SU-DHL-6 (cell line): Measurements from ENCODE around the gene ANXA2.

ENCODE experiments used
- EZH2phosphoT487 ChIP-seq: fragments of 200-600 bp; sonication (generic), shearing (Covaris generic); conservative IDR thresholded peaks from 2 replicates; pipeline ENCODE4 v1.6.1; 2018; ENCODE audit warnings: mild to moderate bottlenecking, antibody characterized with exemption, low read length, moderate library complexity, mixed read lengths
- TF ChIP-seq, protein P1 (sequence below): fragments of 200-600 bp; sonication (generic); IDR thresholded peaks from one replicate; pipeline ENCODE4 v1.5.1; 2017; ENCODE audit warnings: antibody characterized with exemption, mild to moderate bottlenecking, low read length, moderate library complexity; ENCODE audit not compliant: insufficient read depth, poor library complexity, severe bottlenecking

DNA sequence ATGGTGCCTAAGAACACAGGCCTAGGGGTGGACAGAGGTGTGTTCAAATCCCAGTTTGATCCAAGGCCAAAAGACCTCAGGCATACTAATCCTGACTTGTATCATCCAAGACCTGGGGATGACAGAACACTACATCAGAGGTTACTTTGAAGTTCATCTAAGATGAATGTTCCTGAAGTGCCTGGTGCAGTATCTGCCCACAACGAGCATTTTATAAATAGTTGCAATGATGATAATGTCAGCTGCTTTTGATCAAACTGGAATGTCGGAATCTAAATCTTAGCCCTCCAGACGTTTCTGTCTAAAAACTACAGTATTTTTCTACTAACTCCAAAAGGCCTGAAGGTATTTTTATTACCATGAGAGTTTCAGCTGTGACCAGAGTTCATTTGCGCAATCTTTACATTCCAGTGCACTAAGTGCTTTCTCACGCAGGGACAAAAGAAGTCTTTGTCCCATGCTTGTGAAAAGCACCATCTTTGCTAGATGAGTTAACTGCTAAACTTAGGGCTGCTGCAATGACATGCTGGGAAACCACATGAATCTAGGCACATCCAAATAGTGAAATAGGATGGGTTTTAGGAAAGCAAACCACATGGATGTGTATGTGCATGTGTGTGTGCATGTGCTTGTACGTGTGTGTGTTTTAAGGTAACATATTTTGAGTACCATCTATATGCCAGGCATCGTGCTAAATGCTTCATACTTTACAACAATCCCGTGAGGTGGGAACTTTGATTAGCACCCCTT, 18.1 kb downstream of the ANXA2 start:
- TF ChIP-seq, protein P1, sequence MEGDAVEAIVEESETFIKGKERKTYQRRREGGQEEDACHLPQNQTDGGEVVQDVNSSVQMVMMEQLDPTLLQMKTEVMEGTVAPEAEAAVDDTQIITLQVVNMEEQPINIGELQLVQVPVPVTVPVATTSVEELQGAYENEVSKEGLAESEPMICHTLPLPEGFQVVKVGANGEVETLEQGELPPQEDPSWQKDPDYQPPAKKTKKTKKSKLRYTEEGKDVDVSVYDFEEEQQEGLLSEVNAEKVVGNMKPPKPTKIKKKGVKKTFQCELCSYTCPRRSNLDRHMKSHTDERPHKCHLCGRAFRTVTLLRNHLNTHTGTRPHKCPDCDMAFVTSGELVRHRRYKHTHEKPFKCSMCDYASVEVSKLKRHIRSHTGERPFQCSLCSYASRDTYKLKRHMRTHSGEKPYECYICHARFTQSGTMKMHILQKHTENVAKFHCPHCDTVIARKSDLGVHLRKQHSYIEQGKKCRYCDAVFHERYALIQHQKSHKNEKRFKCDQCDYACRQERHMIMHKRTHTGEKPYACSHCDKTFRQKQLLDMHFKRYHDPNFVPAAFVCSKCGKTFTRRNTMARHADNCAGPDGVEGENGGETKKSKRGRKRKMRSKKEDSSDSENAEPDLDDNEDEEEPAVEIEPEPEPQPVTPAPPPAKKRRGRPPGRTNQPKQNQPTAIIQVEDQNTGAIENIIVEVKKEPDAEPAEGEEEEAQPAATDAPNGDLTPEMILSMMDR = no peak
- TF ChIP-seq EZH2phosphoT487 = no peak
